ENCODE results near the gene CXorf66. TPM values are rescaled to one million over a fixed set of nuclear protein-coding genes. Genes with fewer than 3 reads are reported as not detected.

CXorf66 gene, protein sequence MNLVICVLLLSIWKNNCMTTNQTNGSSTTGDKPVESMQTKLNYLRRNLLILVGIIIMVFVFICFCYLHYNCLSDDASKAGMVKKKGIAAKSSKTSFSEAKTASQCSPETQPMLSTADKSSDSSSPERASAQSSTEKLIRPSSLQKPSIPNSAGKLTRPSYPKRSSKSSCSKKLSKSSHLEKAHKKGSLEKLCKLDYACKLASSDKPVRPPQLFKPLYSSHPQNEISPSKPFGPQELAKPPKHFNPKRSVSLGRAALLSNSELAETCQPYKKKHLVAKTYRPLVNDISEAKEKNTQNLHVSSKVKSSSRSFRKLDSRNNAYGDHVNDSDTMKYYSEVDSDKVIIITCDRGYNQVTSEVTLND
- not detected in 2 replicates for total RNA-seq

GRCh38 chrX:139965421-139965820 is at the start of gene CXorf66:
Gene CXorf66, minus strand, starts transcription at chrX:139965521. Its CDS starts 25 bp downstream, at chrX:139965496.

DNA sequence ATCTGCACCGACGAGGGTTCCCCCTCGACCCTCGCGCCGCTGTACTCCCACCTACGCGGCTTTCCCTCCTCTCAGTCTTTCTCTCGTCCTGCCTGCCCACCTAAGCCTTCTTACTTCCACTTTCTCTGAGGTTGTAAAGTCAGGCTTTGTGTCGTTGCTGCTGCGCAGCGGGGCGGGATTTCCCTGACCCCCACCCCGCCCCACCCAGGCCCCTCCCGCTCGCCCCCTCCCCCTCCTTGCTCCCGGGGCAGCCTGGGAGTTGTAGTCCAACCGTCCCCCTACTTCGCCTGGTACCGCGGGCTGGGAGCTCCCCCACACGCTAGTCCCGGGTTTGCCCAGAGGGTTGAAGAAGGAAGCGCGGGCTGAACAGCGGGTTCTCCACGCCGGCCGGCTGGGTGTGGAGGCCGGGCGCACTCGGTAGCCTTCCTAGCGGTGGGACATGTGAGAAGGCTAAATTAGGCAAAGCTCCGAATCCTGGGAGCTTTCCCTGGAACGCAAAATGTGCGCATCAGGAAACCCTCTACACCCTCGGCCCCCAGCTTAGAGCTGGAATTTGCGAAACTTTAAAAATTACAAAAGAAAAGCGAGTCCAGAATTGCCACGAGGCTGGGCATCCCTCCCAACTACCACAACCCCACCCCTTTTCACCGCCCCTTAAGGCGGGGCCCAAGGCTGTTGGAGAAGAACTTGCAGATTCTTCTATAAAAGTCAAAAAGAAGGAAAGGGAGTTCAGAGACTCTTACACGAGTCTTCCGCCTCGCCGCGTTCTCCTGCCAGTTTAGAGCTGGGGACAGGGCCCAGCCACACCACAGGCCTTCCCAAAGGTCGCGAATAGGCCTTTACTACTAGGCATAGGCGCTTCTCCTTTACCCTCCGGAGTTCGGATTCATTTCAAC is 32.2 kb downstream of the CXorf66 start, which contains the start of gene ATP11C:
TSS of gene ATP11C (minus strand) at position 153 of the 896 bp plus-strand sequence. CDS start 1,011 bp downstream, outside the sequence.

Other genes starting within 250 kb of the CXorf66 start
- gene ATP11C, start 32.5 kb downstream of the CXorf66 start, total RNA-seq, result 66.8 and 76.2 TPM in 2 replicates

All from aortic smooth muscle cell (primary cell).